COLO829 (cell line): ENCODE measurements around the gene MS4A15.
"Not testable (repeated sequence)": the region's sequence is repeated elsewhere in the genome, so short reads cannot be mapped to it uniquely, and the experiment has no call there.

Source experiments
- DNase-seq: peaks from one replicate; pipeline ENCODE4 v3.0.0; 2012; ENCODE audit warnings: low spot score

MS4A15 gene

GRCh38 chr11:60756307-60757032 is at the start of gene MS4A15:
Gene MS4A15, plus strand, starts transcription at chr11:60756867. Its CDS starts 6,867 bp downstream, at chr11:60763734.
- peak; percentile 23 for DNase-seq

GRCh38 chr11:60706931-60707330 is 49.7 kb upstream of the MS4A15 start:
- no peak for DNase-seq

GRCh38 chr11:60710482-60710881 is 46.2 kb upstream of the MS4A15 start:
- DNase-seq: no peak

- no peak for DNase-seq
These were observed 45.4 kb upstream of the MS4A15 start for GRCh38 chr11:60711276-60711675.

- not testable (repeated sequence) for DNase-seq
These were observed 43.2 kb upstream of the MS4A15 start for GRCh38 chr11:60713423-60713822.

- DNase-seq: no peak
These were observed 38.7 kb upstream of the MS4A15 start for GRCh38 chr11:60717956-60718355.

DNA sequence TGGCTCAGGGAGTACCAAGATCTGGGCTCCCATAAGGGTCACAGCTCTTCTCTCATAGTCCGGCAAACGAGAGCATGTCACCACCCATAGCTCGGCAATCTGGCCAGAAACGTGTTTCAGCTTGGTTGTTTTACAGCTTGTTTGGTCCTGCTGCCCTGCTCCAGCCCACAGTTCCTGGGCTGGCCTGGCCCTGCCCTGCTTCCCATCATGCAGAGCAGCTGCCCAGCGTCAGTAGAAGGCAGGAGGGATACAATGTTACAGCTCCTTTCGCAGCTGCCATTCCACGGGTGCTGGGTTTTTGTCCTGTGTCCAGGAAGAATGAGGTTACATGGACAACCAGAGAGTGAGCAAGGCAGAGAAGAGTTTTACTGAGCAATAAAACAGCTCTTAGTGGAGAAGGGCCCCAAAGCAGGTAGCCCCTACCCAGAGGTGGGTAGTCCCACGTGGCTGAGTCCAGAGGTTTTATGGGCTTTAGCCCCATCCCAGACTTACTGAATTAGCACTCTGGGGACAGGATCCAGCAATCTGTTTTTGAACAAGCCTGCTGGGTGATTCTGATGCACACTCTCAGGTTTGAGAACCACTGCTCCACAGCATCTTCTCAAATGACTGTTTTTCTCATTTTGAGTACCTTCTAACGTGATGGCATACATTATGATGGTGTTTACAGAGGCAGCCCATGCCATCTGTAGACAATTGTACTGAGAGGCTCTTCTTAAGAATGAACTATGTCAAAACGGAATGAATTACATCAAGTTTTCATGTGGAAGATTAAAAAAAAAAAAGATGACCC is 37.9 kb upstream of the MS4A15 start:
- no peak for DNase-seq

GRCh38 chr11:60719391-60719790 is 37.3 kb upstream of the MS4A15 start:
- DNase-seq: no peak

DNA sequence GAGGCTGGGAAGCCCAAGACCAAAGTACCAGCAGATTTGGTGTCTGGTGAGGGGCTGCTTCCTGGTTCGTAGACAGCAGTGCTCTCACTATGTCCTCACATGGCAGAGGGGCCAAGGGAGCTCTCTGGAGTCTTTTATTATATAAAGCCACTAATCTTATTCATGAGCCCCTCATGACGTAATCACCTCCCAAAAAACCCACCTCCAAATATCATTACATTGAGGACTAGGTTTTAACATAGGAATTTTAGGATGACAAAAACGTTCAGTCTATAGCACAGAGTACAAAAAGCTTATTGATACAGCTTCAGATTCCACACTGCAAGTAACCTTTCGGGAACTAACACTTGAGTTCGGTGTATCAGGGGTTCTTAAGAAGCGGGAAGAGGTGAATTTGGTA is 36.2 kb upstream of the MS4A15 start:
- no peak for DNase-seq

GRCh38 chr11:60724420-60724819 is 32.2 kb upstream of the MS4A15 start, which contains the start of gene MS4A18:
Gene MS4A18, plus strand, starts transcription at chr11:60724720.
- no peak for DNase-seq

DNA sequence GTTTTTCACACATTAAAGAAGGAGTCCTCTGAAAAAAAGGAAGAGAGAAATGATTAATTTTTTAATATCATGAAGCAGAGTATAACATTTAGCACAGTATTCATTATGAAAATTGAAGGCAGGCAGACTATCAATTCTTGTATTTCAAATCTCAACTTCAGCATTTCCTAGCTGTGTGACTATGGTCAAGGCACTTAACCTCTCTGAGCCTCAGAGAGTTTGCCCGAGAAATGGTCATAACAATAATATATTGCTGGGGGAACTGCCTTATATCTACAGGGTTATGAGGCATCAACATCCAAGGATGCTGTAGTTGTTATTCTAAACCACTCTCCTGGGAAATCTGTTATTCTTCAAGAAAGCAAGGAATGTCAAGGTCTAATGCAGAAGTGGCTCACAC is 31.1 kb upstream of the MS4A15 start:
- no peak for DNase-seq

- DNase-seq: no peak
These were observed 25.1 kb upstream of the MS4A15 start for GRCh38 chr11:60731586-60731985.

DNA sequence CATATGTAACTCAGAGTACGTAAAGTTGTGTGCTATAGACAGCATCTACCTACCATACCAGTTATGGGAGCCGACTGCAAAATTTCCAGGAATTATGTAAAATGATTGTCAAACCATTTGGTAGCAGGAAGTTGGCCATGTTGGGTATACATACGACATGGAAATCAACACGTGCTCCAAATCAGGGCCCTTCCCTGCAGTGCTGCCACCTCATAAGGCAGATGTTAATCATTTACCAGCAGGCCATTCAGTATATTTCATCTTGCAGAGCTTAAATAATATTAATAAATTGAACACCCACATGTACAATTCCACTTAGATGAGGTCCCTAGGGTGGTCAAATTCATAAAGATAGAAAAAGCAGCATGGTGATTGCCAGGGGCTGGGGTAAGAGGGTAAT is 22.4 kb upstream of the MS4A15 start:
- no peak for DNase-seq

DNA sequence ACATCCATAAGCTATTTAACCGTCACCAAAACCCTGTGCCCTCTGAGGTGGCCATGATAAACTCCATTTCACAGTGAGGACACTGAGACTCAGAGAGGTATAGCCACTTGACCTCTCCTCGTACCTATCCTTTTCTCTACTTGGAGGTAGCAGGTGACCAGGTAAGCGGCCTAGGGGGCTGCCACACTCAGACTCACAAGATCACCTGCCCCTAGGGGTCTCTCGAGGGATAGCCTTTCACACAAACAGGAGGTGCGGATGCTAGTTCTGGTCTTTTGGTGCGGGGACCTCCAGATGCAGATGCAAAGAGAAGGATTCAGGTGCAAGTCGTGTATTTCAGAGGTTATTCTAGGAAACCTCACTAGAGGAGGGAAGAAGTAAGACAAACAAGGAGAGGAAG is 17.6 kb upstream of the MS4A15 start:
- DNase-seq: no peak

- DNase-seq: no peak
These were observed 16.1 kb upstream of the MS4A15 start for GRCh38 chr11:60740573-60740972.

DNA sequence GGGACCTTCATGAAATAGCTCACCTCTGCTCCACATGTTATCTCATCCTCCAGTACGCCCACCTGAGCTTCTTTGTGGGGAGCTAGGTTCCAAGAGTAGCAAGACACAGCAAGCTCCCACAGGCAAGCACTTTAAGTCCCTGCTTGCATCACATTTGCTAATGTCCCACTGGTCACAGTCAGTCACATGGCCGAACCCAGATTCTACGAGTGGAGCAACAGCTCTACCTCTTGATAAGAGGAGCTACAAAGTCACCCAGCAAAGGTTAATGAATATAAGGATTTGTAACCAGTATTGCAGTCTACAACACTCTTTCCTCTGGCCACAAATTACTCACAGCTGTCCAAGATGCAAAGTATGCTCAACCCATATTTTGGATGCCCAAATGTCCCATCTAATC is 15.2 kb upstream of the MS4A15 start:
- DNase-seq: no peak

DNA sequence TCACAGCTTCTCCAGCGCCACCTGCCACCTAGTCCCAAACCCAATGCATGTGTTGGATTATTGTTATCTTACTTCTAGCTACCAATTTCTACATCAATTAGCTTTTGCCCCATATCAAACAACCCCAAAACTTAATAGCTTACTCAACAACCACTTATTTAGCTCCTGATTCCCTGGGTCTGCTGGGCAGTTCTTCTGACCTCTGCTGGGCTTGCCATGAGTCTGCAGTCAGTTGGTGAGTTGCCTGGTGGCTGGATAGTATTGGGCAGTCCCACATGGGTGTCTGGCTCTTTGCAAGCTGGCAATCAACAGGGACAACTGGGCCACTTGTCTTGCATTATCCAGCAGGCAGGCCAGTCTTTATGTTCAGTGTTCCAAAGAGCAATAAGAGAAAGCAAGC is 13.6 kb upstream of the MS4A15 start:
- no peak for DNase-seq

GRCh38 chr11:60744114-60744513 is 12.6 kb upstream of the MS4A15 start:
- DNase-seq: no peak

- DNase-seq: no peak
These were observed 9.3 kb upstream of the MS4A15 start for GRCh38 chr11:60747359-60747873.

DNA sequence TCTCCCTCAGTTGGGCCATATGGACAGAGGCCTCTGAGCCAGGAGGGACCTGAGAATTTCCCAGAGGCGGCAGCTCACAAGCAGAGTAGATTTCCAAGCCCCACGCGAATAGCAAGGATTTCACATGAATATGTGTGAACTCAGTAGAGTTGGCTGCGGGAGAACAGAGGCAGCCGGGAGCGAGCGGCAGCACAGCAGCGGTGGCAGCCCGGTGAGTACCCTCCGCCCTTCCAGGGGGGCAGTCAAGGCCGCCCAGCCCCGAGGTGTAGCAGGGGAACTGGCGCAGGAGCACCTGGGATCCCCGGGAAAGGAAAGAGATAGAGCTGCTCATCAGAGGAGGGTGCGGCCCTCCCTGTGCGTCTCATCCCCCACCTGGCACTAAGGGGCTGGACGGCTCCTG is 8.4 kb upstream of the MS4A15 start:
- DNase-seq: no peak

- no peak for DNase-seq
These were observed 7.8 kb upstream of the MS4A15 start for GRCh38 chr11:60748821-60749220.

DNA sequence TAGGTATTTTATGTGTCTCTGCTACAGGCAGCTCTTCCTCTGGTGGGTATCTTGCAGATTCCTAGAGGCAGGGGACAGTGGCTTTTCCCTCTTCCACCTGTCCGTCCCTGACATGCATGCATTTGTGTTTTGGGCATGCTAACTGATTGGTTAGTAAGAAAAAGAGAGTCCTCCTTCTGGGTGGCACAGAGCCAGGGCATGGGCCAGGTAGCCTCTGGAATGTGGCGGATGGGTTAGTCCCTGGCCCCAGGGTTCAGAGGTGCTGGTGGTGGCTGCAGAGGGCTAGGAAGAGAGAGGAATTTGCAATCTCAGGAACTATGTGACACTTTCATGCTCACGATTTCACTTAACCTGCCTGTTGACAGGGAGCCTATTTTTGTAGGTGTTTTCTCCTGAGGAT is 5.8 kb upstream of the MS4A15 start:
- no peak for DNase-seq

DNA sequence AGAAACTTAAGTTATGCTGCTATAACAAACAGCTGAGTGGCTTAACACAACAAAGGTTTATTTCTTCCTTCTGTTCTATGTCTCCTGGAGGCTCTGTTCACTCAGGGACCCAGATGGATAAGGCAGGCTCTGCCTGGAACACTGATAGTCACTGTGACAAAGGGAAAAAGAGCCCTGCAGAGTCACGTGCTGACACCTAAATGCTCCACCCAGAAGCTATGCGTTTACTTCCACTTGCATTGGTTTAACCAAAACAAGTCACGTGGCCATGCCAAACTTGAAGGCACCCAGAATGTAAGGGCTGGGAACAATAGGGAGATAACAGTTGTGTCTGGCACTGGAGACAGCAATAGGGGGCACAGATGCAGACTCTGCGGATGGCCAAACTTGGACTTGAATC is 3.4 kb upstream of the MS4A15 start:
- no peak for DNase-seq
